ENCODE results near the gene ENTPD3. TPM values are rescaled to one million over a fixed set of nuclear protein-coding genes. Genes with fewer than 3 reads are reported as not detected.

ENTPD3 gene
- polyA plus RNA-seq, 1 donor (not counting 4 experiments of a cell fraction or from before 2014, with no cell fraction given) = 12.9 TPM

DNA sequence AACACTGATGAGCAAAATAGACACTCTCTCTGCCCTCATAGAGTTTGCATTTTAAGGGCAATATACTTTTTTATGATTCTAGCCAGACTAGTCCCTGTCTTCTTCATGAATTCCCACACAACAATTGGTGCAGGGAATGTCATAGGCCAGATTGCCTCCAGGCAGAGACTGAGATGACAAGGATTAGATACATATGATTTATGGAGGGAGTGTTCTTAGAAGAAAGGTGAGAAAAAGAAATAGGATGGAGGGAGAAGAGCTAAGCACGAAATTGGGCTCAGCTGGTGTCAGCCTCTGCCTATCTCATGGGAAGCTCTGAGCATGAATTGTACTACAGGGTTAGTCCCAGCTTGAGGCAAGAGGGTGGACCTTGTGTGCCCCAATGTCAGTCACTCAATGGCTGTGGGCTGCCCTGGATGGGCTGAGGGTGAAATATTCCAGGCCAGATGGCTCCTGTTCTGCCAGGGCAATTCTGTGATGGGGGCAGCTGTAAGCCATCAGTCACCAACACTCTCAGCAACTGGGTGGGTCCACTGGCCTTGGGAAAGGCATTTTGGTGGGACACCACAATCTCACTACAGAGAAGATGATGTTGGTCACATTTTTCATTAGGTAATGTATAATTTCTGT, 46.3 kb upstream of the ENTPD3 start:
- FAIRE-seq = no peak
- no peaks in the 10 kb centered on the region for H3K9me3 ChIP-seq (ENCODE audit: control insufficient read depth, low read depth, low read length)
- no peaks in the 10 kb centered on the region for H4K20me1 ChIP-seq (ENCODE audit: control insufficient read depth, extremely low read depth, insufficient read depth, low read length)
- no peak overlapping the region for H3K4me2 ChIP-seq (ENCODE audit: control insufficient read depth, extremely low read depth, insufficient read depth, low read depth, low read length)
- H3K9me1 ChIP-seq (ENCODE audit: control insufficient read depth, extremely low read depth, insufficient read depth, low read length) = no peaks in the 10 kb centered on the region
- dilution Hi-C loops (cut with MboI; ENCODE audit: extremely low pct_ligation_motif_present, low sequenced_read_pairs) = no loop called here
- no peaks in the 10 kb centered on the region for H3K36me3 ChIP-seq (ENCODE audit: control insufficient read depth in 2 of 2, extremely low read depth in 1 of 2, insufficient read depth in 2 of 2, low read length in 2 of 2)
- H3K4me3 ChIP-seq (ENCODE audit: control insufficient read depth in 2 of 3, extremely low read depth in 1 of 3, insufficient read depth in 2 of 3, low read depth in 1 of 3, low read length in 3 of 3) = no peak overlapping the region
- H3K9ac ChIP-seq (ENCODE audit: control insufficient read depth, extremely low read depth, insufficient read depth, low read length) = no peak overlapping the region
- TF ChIP-seq EZH2 (IDR thresholded peaks at IDR 0.05; ENCODE audit: low read length) = no peak
- TF ChIP-seq, protein P1, sequence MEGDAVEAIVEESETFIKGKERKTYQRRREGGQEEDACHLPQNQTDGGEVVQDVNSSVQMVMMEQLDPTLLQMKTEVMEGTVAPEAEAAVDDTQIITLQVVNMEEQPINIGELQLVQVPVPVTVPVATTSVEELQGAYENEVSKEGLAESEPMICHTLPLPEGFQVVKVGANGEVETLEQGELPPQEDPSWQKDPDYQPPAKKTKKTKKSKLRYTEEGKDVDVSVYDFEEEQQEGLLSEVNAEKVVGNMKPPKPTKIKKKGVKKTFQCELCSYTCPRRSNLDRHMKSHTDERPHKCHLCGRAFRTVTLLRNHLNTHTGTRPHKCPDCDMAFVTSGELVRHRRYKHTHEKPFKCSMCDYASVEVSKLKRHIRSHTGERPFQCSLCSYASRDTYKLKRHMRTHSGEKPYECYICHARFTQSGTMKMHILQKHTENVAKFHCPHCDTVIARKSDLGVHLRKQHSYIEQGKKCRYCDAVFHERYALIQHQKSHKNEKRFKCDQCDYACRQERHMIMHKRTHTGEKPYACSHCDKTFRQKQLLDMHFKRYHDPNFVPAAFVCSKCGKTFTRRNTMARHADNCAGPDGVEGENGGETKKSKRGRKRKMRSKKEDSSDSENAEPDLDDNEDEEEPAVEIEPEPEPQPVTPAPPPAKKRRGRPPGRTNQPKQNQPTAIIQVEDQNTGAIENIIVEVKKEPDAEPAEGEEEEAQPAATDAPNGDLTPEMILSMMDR (optimal IDR thresholded peaks at IDR 0.05 in 1 of 3, IDR thresholded peaks at IDR 0.05 in 1 of 3, conservative IDR thresholded peaks at IDR 0.05 in 1 of 3; ENCODE audit: extremely low read depth in 1 of 3, insufficient read depth in 2 of 3, low read length in 3 of 3) = no peak
- peaks cover 13% of the 10 kb centered on the region for H3K4me1 ChIP-seq (ENCODE audit: control insufficient read depth, extremely low read depth, insufficient read depth, low read length)
- no peaks in the 10 kb centered on the region for H3K27me3 ChIP-seq (ENCODE audit: control insufficient read depth, extremely low read depth, insufficient read depth, low read length)
- no peaks in the 10 kb centered on the region for H3K79me2 ChIP-seq (ENCODE audit: control insufficient read depth, insufficient read depth, low read length)
- DNase-seq (ENCODE audit: low read depth, low spot score) = no peak
- no peak overlapping the region for H3K27ac ChIP-seq (ENCODE audit: control insufficient read depth, insufficient read depth, low read length)
- H2AFZ ChIP-seq (ENCODE audit: control insufficient read depth, low read length) = no peak overlapping the region

DNA sequence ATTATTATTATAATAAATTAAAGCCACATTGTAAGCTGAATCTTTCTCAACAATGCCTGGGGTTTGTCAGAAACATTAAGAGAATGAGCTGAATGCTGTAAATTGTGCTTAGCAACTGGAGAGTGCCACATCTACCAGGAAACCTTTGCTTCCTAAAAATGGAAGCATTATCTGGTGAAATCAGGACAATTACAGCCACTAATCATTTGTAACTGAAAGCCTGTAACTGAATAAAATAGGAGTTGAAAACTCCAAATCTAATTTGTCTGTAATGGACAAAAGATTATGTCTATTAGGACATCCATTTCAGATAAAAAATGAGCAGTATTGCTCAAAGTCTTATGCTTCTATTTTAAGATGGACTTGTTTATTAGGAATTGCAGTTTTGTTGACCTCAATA, 45.3 kb upstream of the ENTPD3 start:
- Histone ChIP-seq H3K4me2 (ENCODE audit: control insufficient read depth, extremely low read depth, insufficient read depth, low read depth, low read length) (no peak overlapping the region), H3K4me3 (ENCODE audit: control insufficient read depth in 2 of 3, extremely low read depth in 1 of 3, insufficient read depth in 2 of 3, low read depth in 1 of 3, low read length in 3 of 3) (no peak overlapping the region), H3K9me3 (ENCODE audit: control insufficient read depth, low read depth, low read length) (no peaks in the 10 kb centered on the region), H3K9ac (ENCODE audit: control insufficient read depth, extremely low read depth, insufficient read depth, low read length) (no peak overlapping the region), H4K20me1 (ENCODE audit: control insufficient read depth, extremely low read depth, insufficient read depth, low read length) (no peaks in the 10 kb centered on the region), H2AFZ (ENCODE audit: control insufficient read depth, low read length) (no peak overlapping the region), H3K9me1 (ENCODE audit: control insufficient read depth, extremely low read depth, insufficient read depth, low read length) (no peaks in the 10 kb centered on the region), H3K36me3 (ENCODE audit: control insufficient read depth in 2 of 2, extremely low read depth in 1 of 2, insufficient read depth in 2 of 2, low read length in 2 of 2) (no peaks in the 10 kb centered on the region), H3K27ac (ENCODE audit: control insufficient read depth, insufficient read depth, low read length) (no peak overlapping the region), H3K4me1 (ENCODE audit: control insufficient read depth, extremely low read depth, insufficient read depth, low read length) (peaks cover 8% of the 10 kb centered on the region), H3K27me3 (ENCODE audit: control insufficient read depth, extremely low read depth, insufficient read depth, low read length) (no peaks in the 10 kb centered on the region), H3K79me2 (ENCODE audit: control insufficient read depth, insufficient read depth, low read length) (no peaks in the 10 kb centered on the region)
- FAIRE-seq = no peak
- dilution Hi-C loops (cut with MboI; ENCODE audit: extremely low pct_ligation_motif_present, low sequenced_read_pairs) = no loop called here
- no peak for TF ChIP-seq EZH2 (IDR thresholded peaks at IDR 0.05; ENCODE audit: low read length)
- TF ChIP-seq, protein P1 (optimal IDR thresholded peaks at IDR 0.05 in 1 of 3, IDR thresholded peaks at IDR 0.05 in 1 of 3, conservative IDR thresholded peaks at IDR 0.05 in 1 of 3; ENCODE audit: extremely low read depth in 1 of 3, insufficient read depth in 2 of 3, low read length in 3 of 3) = no peak
- DNase-seq (ENCODE audit: low read depth, low spot score) = no peak

Data from keratinocyte (primary cell).